ENCODE results near the gene MUC5AC. TPM values are rescaled to one million over a fixed set of nuclear protein-coding genes. Genes with fewer than 3 reads are reported as not detected.
"Not testable (repeated sequence)": the region's sequence is repeated elsewhere in the genome, so short reads cannot be mapped to it uniquely, and the experiment has no call there.

The MUC5AC gene
- polyA plus RNA-seq, 3 donors: 0.01 to 0.03 (median 0.03) TPM

GRCh38 chr11:1158681-1159487 lies 1.1 kb downstream of the MUC5AC start:
- DNase-seq (ENCODE audit: extremely low read depth in 1 of 11, low read depth in 9 of 11, low spot score in 4 of 11): no peak

GRCh38 chr11:1159488-1160220 lies 1.9 kb downstream of the MUC5AC start:
- not testable (repeated sequence) for DNase-seq (ENCODE audit: extremely low read depth in 1 of 11, low read depth in 9 of 11, low spot score in 4 of 11)

- no peak for DNase-seq (ENCODE audit: extremely low read depth in 1 of 11, low read depth in 9 of 11, low spot score in 4 of 11)
Measured at GRCh38 chr11:1160231-1161101, 2.7 kb downstream of the MUC5AC start.

GRCh38 chr11:1161410-1162137 lies 3.8 kb downstream of the MUC5AC start:
- DNase-seq (ENCODE audit: extremely low read depth in 1 of 11, low read depth in 9 of 11, low spot score in 4 of 11): no peak

- DNase-seq (ENCODE audit: extremely low read depth in 1 of 11, low read depth in 9 of 11, low spot score in 4 of 11): no peak
Measured at GRCh38 chr11:1162138-1162475, 4.4 kb downstream of the MUC5AC start.

- DNase-seq (ENCODE audit: extremely low read depth in 1 of 11, low read depth in 9 of 11, low spot score in 4 of 11): no peak
Measured at GRCh38 chr11:1162491-1163311, 4.9 kb downstream of the MUC5AC start.

- no peak for DNase-seq (ENCODE audit: extremely low read depth in 1 of 11, low read depth in 9 of 11, low spot score in 4 of 11)
Measured at GRCh38 chr11:1163321-1163910, 5.7 kb downstream of the MUC5AC start.

- DNase-seq (ENCODE audit: extremely low read depth in 1 of 11, low read depth in 9 of 11, low spot score in 4 of 11): no peak
Measured at GRCh38 chr11:1163911-1164735, 6.4 kb downstream of the MUC5AC start.

- not testable (repeated sequence) for DNase-seq (ENCODE audit: extremely low read depth in 1 of 11, low read depth in 9 of 11, low spot score in 4 of 11)
Measured at GRCh38 chr11:1164779-1165255, 7.1 kb downstream of the MUC5AC start.

- no peak for DNase-seq (ENCODE audit: extremely low read depth in 1 of 11, low read depth in 9 of 11, low spot score in 4 of 11)
Measured at GRCh38 chr11:1165256-1166041, 7.7 kb downstream of the MUC5AC start.

GRCh38 chr11:1167256-1167655 lies 9.5 kb downstream of the MUC5AC start:
- no peak for DNase-seq (ENCODE audit: extremely low read depth in 1 of 11, low read depth in 9 of 11, low spot score in 4 of 11)

- DNase-seq (ENCODE audit: extremely low read depth in 1 of 11, low read depth in 9 of 11, low spot score in 4 of 11): no peak
Measured at GRCh38 chr11:1167751-1168231, 10.0 kb downstream of the MUC5AC start.

GRCh38 chr11:1168256-1168655 lies 10.5 kb downstream of the MUC5AC start:
- no peak for DNase-seq (ENCODE audit: extremely low read depth in 1 of 11, low read depth in 9 of 11, low spot score in 4 of 11)

- DNase-seq (ENCODE audit: extremely low read depth in 1 of 11, low read depth in 9 of 11, low spot score in 4 of 11): no peak
Measured at GRCh38 chr11:1168721-1169161, 11.0 kb downstream of the MUC5AC start.

- no peak for DNase-seq (ENCODE audit: extremely low read depth in 1 of 11, low read depth in 9 of 11, low spot score in 4 of 11)
Measured at GRCh38 chr11:1171223-1171984, 13.7 kb downstream of the MUC5AC start.

Data from renal cortex interstitium (tissue), 11 donors.